AG08396 (cell line): Measurements from ENCODE around the gene SMYD5.
"Not testable (repeated sequence)": the region's sequence is repeated elsewhere in the genome, so short reads cannot be mapped to it uniquely, and the experiment has no call there.

ENCODE experiments used
- DNase-seq: peaks from one replicate; pipeline ENCODE4 v3.0.0; 2012; ENCODE audit warnings: low spot score, mixed read lengths

SMYD5 gene

DNA sequence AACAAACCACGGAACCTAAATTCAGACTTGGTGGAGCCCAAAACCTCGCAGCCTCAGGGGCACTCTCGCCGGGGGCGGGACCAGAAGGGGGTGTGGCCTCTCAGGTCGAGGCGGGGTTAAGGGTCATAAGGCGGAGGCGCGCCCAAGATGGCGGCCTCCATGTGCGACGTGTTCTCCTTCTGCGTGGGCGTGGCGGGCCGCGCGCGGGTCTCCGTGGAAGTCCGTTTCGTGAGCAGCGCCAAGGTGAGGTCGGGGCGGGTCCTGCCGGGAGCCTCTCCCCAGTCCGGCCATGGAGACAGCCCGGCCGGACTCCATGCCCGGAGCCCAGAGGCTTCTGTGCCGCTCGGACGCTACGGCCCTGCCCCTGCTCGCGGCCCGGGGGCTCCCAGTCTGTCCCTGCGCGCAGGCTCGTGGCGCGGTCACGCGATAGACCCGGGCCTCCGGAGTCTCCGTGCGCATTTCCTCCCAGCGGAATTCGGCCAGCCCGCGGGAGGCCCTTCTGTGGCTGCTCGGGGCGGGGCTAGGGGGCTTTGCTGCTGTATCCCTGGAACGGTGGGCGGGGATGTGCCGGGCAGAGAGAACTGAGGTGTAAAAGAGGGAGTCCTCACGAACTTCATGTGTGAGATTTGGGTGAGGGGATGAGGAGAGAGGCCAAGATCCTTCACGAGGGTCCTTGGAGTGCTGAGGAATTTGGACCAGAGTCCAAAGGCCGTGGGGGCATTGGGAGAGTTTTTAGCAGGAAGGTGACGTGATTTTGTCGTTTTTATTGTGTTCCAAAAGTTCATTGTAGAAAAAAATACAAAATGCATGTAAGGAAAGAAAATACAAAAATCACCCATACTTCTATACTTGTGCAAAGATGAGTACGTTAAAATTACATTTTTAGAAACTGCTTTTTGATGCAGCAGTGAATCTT lies at the start of gene SMYD5:
Gene SMYD5 (plus strand): TSS at position 126 of the 916 bp plus-strand sequence. CDS start 22 bp downstream, at position 148.
- DNase-seq, result peak; percentile 92

DNA sequence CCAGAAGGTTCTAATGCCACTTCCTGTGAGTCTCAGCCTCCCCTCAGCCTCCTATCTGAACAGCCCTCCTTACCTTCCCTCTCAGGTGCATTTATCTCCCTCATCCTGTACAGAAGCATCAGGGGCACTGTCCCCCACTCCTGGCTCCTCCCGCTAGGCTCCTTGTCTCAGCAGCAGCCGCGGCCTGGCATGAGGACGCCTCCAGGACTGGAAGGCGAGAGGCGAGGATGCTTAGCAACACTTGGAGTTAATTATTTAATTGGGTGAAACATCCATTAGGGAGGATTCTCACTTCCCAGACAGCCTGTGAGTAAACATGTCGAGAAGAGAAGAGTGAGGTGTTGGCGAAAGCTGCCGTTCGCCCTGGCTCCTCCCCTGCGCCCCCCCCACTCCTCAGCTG lies 48.1 kb upstream of the SMYD5 start:
- DNase-seq, result not testable (repeated sequence)

DNA sequence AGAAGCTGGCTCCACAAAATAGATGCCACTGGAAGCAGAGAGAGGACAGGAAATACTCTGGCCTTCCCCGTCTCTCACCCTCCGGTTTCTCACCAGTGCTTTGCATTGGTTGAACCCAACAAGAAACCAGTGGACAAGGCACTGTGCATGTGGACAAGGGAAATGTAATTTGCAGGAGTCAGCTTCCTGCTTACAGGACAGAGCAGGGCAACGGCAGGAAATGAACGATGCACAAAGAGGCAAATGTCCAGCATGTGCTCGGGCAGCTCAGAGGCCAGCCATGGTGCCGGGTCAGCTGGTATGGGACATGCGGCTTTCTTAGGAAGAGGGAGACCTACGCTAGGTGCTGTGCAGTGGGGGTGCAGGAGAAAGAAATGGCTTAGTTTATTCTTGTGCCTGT lies 47.2 kb upstream of the SMYD5 start:
- DNase-seq, result not testable (repeated sequence)

DNA sequence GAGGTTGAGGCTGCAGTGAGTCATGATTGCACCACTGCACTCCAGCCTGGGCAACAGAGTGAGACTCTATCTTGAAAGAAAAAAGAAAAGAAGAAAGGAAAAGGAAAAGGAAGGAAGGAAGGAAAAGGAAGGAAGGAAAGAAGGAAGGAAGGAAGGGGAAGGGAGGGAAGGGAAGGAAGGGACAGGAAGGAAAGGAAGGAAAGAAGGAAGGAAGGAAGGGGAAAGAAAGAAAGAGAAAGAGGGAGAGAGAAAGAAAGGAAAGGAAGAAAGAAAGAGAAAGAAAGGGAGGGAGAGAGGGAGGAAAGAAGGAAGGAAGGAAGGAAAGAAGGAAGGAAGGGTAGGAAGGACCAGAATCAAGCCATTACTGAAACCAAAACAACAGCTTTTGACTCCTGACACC lies 45.7 kb upstream of the SMYD5 start:
- DNase-seq, result not testable (repeated sequence)

DNA sequence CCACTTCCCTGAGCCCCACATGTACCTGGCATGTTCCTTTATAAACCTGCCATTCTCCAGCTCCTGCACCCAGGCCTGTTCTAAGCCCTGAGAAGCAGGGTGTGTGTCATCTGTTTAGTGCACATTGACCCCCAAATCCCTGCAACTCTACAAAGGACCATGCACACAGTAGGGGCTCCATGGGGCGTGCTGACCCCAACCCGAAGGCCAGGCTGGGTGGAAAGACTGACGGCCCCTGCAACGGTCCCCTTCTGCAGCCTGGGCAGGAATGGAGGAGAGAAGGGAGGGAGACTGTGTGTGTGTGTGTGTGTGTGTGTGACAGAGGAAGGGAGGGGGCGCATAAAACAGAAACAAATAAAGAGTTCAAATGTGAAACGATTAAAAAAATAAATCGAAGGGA lies 43.7 kb upstream of the SMYD5 start:
- DNase-seq, result not testable (repeated sequence)

DNA sequence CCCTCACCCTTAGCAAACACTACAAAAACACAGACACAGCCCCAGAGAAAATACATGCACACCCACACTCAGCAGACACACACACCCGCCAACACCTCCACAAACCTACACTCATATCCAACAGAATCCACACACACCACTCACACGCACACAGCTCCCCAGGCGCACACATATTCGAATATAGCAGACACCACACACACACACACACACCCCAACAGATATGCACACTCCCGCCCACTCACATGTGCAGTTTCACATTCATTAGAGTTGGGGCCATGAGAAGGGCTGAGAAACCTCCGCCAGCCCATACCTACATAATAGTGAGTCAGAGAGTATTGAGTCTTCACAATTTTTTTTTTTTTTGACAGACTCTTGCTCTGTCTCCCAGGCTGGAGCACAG lies 41.1 kb upstream of the SMYD5 start:
- DNase-seq, result no peak

DNA sequence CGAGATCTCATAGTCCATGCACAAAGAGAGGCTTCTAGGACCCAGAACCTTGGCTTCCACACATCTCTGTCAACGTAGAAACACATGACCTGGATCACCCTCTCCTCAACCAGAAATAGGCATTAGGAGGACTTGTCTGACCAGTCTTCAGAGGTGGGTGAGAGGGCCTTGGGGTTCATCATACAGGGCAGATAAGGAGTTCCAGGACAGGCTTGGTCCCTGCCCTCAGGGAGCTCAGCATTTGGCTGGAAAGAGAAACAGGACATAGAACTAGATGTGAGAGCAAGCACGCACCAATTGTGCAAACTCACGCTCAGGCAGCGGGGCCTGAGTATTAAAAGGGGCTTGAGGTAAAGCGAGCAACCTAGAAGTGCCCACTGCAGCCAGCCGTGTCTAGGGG lies 40.3 kb upstream of the SMYD5 start:
- no peak for DNase-seq

DNA sequence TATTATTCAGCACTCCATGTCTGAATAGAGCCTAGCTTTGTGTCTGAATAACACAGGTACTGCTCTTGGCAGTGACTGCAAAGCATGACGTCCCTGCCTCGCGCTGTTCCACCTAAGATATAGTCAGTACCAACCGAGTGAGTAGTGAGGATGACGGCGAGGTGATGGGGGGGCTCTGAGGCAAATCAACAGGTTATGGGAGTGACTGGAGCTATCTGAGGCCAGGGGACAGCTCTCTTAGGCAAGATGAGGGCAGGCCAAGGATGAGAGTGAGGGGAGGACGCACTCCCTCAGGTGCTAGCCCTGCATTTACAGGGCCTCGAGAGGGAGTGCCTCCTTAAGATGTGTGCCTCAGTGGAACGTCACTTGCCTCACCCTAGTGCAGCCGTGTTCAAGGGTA lies 39.8 kb upstream of the SMYD5 start:
- DNase-seq, result no peak

DNA sequence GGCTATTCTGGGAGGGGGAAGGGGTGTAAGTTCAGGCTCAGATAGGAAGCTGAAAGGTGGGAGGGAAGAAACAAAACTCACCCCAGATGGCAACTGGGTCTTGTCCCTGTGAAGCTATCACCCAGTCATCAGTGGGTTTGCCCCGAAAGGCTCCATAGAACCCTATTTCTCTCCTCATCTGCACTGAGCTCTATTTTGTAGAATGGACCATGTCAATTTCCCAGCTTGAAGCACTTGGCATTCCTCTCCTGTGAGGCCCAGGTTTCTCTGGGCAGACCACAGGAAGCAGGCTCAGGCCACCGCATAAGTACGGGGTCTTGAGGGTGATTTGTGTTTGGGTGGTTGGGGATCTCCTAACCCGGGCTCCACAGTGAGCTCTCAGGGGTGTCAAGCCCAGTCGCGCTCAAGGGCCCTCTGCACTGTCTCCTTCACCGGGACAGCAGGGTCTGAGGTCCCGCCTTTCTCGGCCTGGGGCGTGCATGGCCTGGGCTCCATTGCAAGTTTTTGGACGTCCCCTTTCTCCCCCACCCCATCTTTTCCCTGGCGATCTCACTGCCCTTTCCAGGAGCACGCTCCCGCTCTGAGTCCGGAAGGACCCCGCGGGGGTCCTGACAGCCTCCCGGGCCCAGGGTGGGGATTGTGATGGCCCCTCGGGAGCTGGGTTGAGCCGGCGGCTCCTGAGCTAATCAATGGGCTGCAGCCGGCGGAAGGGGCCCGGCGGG lies 38.9 kb upstream of the SMYD5 start:
- DNase-seq, result no peak

DNA sequence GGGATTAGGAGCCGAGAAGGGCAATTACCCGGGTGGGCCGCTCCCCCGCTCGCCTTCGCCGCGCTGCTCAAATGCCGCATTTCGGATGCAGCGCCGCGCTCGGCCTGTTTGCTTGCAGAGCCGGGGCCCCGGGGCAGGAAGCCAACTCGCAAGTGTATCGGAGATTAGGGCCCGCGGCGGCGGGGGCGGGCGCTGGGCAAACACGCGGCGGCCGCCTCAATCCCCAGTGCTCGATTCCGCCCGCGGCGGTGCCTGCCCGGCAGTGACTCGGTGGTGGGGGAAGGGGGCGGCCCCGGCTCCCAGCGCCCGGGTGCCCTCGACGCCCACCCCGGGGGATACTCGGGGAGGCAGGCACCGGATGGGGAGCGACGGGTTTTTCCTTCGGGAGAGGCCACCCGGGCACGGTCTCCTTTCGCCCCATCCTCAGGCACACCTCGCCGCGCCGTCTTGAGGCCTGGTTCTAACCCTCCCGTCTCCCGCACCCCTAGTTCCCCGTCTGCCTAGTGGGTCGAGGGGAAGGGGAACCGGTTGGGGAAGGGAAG lies 38.3 kb upstream of the SMYD5 start:
- DNase-seq, result peak; percentile 82

DNA sequence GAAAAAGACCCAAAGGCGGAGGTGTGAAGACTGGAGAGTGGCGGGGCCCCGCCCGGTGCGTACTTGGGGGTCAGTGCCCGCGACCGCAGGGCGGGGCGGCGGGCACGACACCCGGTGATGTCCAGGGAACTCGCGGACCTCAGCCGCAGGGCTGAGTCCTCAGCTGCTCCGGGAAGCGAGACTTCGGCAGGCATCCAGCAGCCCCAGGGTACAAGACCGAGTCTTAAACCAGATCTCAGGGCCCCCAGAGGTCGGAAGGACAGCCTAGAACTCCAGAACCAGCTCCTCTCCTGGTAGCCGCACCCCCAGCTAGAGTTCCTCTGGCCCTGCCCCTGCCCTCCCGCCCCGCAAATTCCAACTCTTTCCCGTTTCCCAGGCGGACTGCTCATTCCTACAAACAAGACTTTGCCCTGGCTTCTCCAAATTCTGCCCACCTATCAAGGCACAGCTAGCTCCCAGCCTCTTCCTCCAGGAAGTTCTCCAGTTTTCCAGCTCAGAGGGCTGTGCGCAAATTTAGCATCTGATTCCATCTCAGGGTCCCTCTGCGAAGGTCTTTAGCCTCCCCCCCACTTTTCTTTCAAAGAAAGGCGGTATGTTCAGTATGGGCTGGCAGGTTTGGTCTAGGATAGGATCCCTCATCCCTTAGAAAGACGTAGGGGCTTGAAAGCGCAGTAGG lies 37.7 kb upstream of the SMYD5 start:
- DNase-seq, result peak; percentile 43

DNA sequence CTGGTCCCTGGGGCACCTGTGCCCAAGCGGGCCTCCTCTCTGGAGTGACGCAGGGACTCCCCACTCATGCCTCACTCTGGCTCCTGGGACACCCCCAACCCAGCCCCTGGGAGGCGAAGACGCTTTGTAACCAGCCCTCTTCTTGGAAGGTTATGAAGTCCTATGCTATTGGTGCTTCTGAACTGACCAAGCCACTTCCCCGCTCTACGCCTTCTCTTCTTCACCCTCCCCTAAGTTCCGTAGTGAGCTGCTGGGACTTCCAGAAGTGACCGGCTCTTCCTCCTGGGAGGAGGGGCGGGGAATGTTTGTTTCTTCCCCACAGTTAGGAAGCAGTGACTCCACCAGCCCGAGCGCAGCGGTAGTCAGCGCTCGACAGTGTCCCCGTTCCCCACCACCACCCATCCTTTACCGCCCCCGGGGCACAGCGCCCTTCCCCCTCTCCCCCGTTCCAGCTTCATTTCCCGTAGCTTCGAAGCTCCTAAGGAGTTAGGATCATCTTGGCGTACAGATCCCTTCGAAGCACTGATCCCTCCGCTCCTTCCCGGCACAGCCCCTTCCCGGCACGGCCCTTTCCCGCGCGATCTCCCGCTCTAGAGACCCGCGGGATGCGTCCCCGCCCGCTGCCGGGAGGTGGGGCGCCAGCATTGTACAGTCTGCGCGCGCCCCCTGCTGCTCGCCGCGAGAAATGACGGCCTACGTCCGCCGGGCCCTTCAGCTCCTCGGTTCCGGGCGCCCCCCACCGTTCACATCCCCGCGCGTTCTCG lies 37.0 kb upstream of the SMYD5 start:
- DNase-seq, result peak; percentile 96

DNA sequence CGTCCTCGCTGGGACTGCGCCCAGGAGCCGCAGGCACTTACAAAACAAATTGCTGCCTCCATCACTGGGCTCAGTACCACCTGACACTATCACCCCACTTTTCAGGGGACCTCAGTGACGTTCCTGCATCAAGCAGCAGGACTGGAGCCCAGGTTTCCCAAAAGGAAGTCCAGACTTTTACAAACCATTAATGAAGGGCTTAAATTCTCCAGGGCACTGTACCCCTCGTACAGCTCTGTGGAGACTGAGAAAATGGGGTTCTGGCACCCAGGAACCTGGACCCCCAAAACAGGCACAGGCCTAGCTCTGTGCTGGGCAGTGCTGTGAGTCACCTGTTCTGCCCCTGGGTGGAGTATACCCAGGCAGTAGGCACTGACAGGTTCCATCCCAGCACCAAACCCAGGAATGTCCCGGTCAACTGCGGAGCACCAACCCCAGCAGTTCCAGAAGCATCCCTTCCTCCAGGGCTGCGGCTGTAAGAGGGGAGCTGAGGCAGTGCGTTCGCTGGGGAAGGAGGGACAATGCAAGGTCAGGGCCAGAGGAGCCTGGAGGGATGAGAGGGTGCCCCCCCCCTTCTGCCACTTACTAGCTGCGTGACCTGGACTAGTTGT lies 36.3 kb upstream of the SMYD5 start:
- DNase-seq, result no peak

DNA sequence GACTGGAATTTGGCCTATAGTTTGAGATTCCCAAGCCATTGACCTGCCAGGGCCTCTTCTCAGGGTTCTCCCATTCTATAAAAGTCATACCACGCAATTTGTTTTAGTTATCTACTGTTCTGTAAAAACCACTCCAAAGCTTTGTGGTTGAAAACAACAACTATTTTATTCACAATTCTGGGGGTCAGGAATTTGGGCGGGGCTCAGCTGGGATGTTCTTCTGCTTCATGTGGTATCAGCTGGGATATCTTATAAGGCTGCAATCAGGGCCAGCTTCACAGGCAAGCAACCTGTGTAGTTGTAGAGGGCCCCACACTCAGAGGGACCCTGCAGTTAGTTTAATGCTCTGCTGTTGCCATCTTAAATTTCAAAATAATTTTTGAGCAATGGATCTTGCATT lies 28.1 kb upstream of the SMYD5 start:
- DNase-seq, result no peak

DNA sequence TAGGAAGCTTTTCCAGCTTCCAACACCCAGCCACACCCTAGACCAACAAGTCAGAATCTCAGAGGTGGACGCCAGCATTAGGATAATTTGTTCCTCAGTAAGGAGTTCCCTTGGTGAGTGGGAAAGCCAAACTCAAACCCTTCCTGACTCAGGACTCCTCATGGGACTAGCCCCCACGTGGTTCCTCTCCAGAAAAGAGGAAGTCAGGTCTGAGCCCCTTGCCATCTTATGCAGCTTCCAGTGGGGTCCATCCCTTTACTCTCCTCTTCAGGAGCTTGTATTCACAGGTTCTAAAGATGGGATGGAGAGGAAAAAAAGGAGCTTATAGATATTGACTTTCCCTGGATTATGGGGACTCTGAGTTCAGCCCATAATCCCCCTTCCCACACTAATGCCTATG lies 26.5 kb upstream of the SMYD5 start:
- no peak for DNase-seq

DNA sequence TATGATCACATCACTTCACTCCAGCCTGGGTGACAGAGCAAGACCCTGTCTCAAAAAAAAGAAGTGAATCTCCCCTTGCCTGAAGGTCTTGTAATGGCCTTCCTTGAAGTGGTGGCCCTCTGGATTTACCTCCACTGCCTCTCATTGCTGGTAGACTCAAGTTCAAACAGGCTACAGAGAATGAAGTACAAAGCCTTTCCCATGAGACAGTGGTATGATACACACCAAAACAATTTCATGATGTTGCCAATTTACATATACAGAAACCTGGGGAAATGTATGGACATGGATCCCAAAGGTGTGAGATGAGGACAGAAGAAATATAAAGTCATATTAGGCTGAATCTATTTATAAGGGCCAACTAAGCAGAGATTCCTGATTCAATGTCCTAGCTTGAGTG lies 16.5 kb upstream of the SMYD5 start:
- DNase-seq, result no peak

DNA sequence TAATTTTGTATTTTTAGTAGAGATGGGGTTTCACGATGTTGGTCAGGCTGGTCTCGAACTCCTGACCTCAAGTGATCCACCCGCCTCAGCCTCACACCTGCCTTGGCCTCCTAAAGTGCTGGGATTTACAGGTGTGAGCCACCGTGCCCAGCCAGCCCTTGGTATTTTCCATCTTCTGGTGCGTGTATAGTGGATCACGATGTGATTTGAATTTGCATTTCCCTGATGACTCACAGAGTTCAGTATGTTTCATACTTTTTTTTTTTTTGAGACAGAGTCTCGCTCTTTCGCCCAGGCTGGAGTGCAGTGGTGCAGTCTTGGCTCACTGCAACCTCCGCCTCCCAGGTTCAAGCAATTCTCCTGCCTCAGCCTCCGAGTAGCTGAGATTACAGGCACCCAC lies 13.8 kb upstream of the SMYD5 start:
- DNase-seq, result not testable (repeated sequence)

DNA sequence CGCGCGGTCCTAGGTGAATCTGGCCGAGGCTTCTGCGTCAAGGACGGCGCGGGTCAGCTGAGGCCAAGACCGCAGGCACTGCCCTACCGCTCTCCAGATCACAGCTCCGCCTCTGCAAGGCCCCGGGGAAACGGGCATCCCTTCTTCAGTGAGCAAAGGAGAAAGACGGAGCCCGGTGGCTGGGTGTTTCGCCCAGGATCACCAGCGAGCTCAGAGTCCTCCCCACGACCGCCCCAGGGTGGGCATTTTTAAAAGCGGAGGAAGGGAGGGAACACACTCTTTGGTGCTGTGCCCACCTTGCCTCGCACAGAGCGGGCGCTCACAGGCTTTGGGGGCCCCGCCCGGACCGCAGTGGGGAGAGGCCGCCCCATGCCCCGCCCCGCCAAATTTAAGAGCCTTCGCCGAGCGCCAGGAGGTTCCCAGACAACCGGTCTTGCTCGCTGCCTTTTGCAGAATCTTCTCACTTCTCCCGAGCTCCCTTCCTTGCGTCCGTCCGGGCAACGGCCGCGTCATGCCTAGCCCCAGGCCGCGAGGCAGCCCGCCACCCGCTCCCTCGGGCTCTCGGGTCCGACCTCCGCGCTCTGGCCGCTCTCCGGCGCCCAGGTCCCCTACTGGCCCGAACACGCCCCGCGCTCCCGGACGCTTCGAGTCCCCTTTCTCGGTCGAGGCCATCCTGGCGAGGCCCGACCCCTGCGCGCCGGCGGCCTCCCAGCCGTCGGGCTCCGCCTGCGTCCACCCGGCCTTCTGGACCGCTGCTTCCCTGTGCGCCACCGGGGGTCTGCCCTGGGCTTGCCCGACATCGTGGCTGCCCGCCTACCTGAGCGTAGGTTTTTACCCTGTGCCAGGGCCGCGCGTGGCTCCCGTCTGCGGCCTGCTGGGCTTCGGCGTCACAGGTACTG lies 11.6 kb upstream of the SMYD5 start, which contains the start of gene NOTO:
Gene NOTO (plus strand): TSS at position 419 of the 899 bp plus-strand sequence. CDS start 93 bp downstream, at position 512.
- no peak for DNase-seq

DNA sequence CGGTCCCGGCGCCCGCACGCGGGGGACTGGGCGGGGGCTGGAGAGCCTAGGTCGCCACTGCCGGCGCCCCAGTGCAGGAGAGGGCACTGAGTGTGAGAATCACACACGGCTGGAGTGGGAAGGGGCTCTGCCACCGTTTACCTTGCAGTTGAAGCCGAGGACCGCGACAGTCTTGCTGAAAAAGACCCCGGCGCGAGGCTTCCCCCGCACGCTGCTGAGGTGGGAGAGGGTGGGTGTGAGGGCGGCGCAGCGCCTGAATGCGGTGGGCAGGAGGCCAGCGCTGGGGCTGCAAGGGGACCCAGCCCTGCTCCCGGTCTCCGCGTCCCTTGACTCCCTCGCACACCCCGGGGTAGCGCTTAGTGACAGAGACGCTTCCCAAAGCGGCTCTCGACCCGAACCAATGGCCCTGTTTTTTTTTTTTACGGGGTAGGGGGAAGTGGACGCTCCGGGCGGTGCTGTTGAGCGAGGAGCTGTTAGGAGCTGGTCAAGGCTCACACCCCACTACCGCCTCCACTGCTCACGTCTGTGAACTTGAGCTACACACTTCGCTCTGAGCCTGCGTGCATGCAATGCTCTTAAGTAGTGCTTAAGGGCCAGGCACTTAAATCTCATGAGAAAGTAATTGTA lies 10.9 kb upstream of the SMYD5 start:
- DNase-seq, result no peak

DNA sequence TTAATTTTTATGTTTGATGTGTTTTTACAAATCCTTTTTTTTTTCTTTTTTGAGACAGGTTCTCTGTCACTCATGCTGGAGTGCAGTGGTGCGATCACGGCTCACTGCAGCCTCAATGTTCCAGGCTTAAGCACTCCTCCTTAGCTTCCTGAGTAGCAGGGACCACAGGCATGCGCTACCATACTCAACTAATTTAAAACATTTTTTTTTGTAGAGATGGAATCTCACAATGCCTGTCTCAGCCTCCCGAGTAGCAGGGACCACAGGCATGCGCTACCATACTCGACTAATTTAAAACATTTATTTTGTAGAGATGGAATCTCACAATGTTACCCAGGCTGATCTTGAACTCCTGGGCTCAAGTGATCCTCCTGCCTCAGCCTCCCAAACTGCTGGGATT lies 8.4 kb upstream of the SMYD5 start:
- DNase-seq, result no peak
